ENCODE data around the gene NIP7. TPM values are rescaled to one million over a fixed set of nuclear protein-coding genes. Genes with fewer than 3 reads are reported as not detected.

NIP7 gene
- total RNA-seq, 1 donor from 2014 or later = 18.7 TPM

- H3K36me3 ChIP-seq = peaks cover 76% of the 10 kb centered on the region
- no peaks in the 10 kb centered on the region for H3K9me3 ChIP-seq
- peaks cover 7% of the 10 kb centered on the region for H3K4me1 ChIP-seq
- ATAC-seq (no peak), DNase-seq (no peak)
- TF ChIP-seq CTCF (IDR thresholded peaks at IDR 0.05) = no peak
- intact Hi-C loops (cut with DNase I) = no loop called here
- H3K4me3 ChIP-seq = no peak overlapping the region
- H3K27ac ChIP-seq = no peak overlapping the region
- no peaks in the 10 kb centered on the region for H3K27me3 ChIP-seq (ENCODE audit: low read depth)
These were observed 24.5 kb downstream of the NIP7 start for GRCh38 chr16:69364088-69364487.

GRCh38 chr16:69365901-69366300 lies 26.3 kb downstream of the NIP7 start:
- intact Hi-C loops (cut with DNase I) = no loop called here
- Histone ChIP-seq H3K27ac (no peak overlapping the region), H3K4me1 (peaks cover 7% of the 10 kb centered on the region), H3K27me3 (ENCODE audit: low read depth) (no peaks in the 10 kb centered on the region), H3K4me3 (no peak overlapping the region), H3K36me3 (peaks cover 82% of the 10 kb centered on the region), H3K9me3 (no peaks in the 10 kb centered on the region)
- DNase-seq (no peak), ATAC-seq (no peak)
- no peak for TF ChIP-seq CTCF (IDR thresholded peaks at IDR 0.05)

GRCh38 chr16:69366431-69366830 lies 26.9 kb downstream of the NIP7 start:
- TF ChIP-seq CTCF (IDR thresholded peaks at IDR 0.05) = no peak
- intact Hi-C loops (cut with DNase I) = no loop called here
- Histone ChIP-seq H3K4me1 (peaks cover 7% of the 10 kb centered on the region), H3K27me3 (ENCODE audit: low read depth) (no peaks in the 10 kb centered on the region), H3K9me3 (no peaks in the 10 kb centered on the region), H3K27ac (no peak overlapping the region), H3K36me3 (peaks cover 81% of the 10 kb centered on the region), H3K4me3 (no peak overlapping the region)
- no peak for DNase-seq
- no peak for ATAC-seq

- Histone ChIP-seq H3K36me3 (peaks cover 96% of the 10 kb centered on the region), H3K27ac (no peak overlapping the region)
These were observed 28.4 kb downstream of the NIP7 start for GRCh38 chr16:69367980-69368379.

GRCh38 chr16:69368866-69369265 lies 29.3 kb downstream of the NIP7 start:
- Histone ChIP-seq H3K9me3 (no peaks in the 10 kb centered on the region), H3K36me3 (peaks cover 96% of the 10 kb centered on the region), H3K4me1 (peaks cover 4% of the 10 kb centered on the region), H3K27ac (no peak overlapping the region), H3K27me3 (ENCODE audit: low read depth) (no peaks in the 10 kb centered on the region), H3K4me3 (no peak overlapping the region)
- TF ChIP-seq CTCF (IDR thresholded peaks at IDR 0.05) = no peak
- ATAC-seq (no peak), DNase-seq (no peak)
- intact Hi-C loops (cut with DNase I) = no loop called here

More at GRCh38 chr16:69367980-69368379, 28.4 kb downstream of the NIP7 start:
- intact Hi-C loops (cut with DNase I) = no loop called here
- ATAC-seq = no peak
- TF ChIP-seq CTCF (IDR thresholded peaks at IDR 0.05) = no peak
- DNase-seq = no peak
- Histone ChIP-seq H3K4me1 (peaks cover 7% of the 10 kb centered on the region), H3K4me3 (no peak overlapping the region), H3K27me3 (ENCODE audit: low read depth) (no peaks in the 10 kb centered on the region), H3K9me3 (no peaks in the 10 kb centered on the region)

GRCh38 chr16:69371564-69371963 lies 32.0 kb downstream of the NIP7 start:
- intact Hi-C loops (cut with DNase I) = no loop called here
- H3K36me3 ChIP-seq = peaks cover 76% of the 10 kb centered on the region
- no peak for TF ChIP-seq CTCF (IDR thresholded peaks at IDR 0.05)
- H3K27ac ChIP-seq = no peak overlapping the region
- DNase-seq = no peak
- no peak for ATAC-seq
- H3K27me3 ChIP-seq (ENCODE audit: low read depth) = no peaks in the 10 kb centered on the region
- H3K9me3 ChIP-seq = no peaks in the 10 kb centered on the region
- no peak overlapping the region for H3K4me3 ChIP-seq
- no peaks in the 10 kb centered on the region for H3K4me1 ChIP-seq
